ENCODE measurements around the gene SAMD11.

DNA sequence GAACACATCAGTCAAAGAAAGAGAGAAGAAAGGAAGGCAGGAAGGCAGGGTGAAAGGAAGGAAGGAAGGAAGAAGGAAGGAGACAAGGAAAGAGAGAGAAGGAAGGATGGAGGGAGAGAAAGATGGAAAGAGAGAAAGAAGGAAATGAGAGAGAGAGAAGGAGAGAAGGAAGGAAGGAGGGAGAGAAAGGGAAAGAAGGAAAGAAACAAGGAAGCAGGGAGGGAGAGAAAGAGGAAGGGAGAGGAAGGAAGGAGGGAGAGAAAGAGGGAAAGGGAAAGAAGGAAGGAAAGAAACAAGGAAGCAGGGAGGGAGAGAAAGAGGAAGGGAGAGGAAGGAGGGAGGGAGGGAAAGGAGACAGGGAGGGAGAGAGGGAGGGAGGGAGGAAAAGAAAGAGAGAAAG is 35.4 kb upstream of the SAMD11 start:
- TF ChIP-seq NFIC (IDR thresholded peaks at IDR 0.05; ENCODE audit: borderline replicate concordance), result no peak
- no peak for TF ChIP-seq REST (IDR thresholded peaks at IDR 0.05; ENCODE audit: low read depth, low read length)
- no peak for TF ChIP-seq USF2 (IDR thresholded peaks at IDR 0.05; ENCODE audit: borderline replicate concordance, low read depth, low read length)
- TF ChIP-seq SMC3 (IDR thresholded peaks at IDR 0.05; ENCODE audit: low read depth, low read length), result no peak
- TF ChIP-seq, protein P1, sequence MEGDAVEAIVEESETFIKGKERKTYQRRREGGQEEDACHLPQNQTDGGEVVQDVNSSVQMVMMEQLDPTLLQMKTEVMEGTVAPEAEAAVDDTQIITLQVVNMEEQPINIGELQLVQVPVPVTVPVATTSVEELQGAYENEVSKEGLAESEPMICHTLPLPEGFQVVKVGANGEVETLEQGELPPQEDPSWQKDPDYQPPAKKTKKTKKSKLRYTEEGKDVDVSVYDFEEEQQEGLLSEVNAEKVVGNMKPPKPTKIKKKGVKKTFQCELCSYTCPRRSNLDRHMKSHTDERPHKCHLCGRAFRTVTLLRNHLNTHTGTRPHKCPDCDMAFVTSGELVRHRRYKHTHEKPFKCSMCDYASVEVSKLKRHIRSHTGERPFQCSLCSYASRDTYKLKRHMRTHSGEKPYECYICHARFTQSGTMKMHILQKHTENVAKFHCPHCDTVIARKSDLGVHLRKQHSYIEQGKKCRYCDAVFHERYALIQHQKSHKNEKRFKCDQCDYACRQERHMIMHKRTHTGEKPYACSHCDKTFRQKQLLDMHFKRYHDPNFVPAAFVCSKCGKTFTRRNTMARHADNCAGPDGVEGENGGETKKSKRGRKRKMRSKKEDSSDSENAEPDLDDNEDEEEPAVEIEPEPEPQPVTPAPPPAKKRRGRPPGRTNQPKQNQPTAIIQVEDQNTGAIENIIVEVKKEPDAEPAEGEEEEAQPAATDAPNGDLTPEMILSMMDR (IDR thresholded peaks at IDR 0.05), result no peak
- TF ChIP-seq RXRA (IDR thresholded peaks at IDR 0.05; ENCODE audit: borderline replicate concordance, low read depth), result no peak
- TF ChIP-seq RAD21 (IDR thresholded peaks at IDR 0.05; ENCODE audit: low read length), result no peak
